ENCODE results near the gene CUX1. TPM values are rescaled to one million over a fixed set of nuclear protein-coding genes. Genes with fewer than 3 reads are reported as not detected.
"Not testable (repeated sequence)": the region's sequence is repeated elsewhere in the genome, so short reads cannot be mapped to it uniquely, and the experiment has no call there.

Gene CUX1
- total RNA-seq, 1 experiment from 2014 or later, result 47.6 TPM

DNA sequence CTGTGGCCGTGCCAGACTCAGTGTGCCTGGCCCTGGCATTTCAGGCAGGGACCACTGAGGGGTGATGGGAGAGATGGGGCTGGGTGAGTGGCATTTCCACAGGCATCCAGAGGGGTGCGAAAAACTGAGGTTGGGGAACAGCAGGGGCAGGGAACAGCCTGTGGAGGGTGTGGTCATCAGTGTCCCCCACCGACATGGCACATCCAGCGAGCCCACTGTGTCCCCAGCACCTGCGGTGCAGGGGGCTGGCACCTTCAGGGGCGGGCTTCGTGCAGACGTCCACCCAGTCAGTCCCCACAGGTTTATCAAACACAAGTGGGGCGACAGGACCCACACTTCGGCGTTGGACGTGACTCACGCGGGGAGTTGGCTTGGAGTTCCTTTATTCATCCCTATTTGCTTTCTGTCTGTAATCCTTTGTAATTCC is 14.8 kb downstream of the CUX1 start:
- no peaks in the 10 kb centered on the region for H3K9me3 Mint-ChIP-seq (ENCODE audit: unreplicated experiment)
- H3K36me3 Mint-ChIP-seq (ENCODE audit: insufficient read depth, unreplicated experiment), result peaks cover 16% of the 10 kb centered on the region
- TF ChIP-seq, protein P1, sequence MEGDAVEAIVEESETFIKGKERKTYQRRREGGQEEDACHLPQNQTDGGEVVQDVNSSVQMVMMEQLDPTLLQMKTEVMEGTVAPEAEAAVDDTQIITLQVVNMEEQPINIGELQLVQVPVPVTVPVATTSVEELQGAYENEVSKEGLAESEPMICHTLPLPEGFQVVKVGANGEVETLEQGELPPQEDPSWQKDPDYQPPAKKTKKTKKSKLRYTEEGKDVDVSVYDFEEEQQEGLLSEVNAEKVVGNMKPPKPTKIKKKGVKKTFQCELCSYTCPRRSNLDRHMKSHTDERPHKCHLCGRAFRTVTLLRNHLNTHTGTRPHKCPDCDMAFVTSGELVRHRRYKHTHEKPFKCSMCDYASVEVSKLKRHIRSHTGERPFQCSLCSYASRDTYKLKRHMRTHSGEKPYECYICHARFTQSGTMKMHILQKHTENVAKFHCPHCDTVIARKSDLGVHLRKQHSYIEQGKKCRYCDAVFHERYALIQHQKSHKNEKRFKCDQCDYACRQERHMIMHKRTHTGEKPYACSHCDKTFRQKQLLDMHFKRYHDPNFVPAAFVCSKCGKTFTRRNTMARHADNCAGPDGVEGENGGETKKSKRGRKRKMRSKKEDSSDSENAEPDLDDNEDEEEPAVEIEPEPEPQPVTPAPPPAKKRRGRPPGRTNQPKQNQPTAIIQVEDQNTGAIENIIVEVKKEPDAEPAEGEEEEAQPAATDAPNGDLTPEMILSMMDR (IDR thresholded peaks at IDR 0.05; ENCODE audit: unreplicated experiment), result no peak
- DNase-seq (ENCODE audit: unreplicated experiment), result no peak
- H3K4me1 Mint-ChIP-seq (ENCODE audit: insufficient read depth, unreplicated experiment), result peaks cover 5% of the 10 kb centered on the region
- POLR2A ChIA-PET, result interaction anchor here (0.6 kb wide), 1 partner anchor 36 kb away, joined by 4 read pairs; no protein-coding TSS in a partner anchor
- CTCF ChIA-PET, result no interaction called here
- H3K27ac Mint-ChIP-seq (ENCODE audit: low read depth, unreplicated experiment), result no peak overlapping the region
- no peak overlapping the region for H3K4me3 Mint-ChIP-seq (ENCODE audit: unreplicated experiment)
- no TSS peak for BruUV-seq (replicated peaks)
- intact Hi-C loops (cut with micrococcal nuclease), result no loop called here
- H3K27me3 Mint-ChIP-seq (ENCODE audit: insufficient read depth, unreplicated experiment), result no peaks in the 10 kb centered on the region

DNA sequence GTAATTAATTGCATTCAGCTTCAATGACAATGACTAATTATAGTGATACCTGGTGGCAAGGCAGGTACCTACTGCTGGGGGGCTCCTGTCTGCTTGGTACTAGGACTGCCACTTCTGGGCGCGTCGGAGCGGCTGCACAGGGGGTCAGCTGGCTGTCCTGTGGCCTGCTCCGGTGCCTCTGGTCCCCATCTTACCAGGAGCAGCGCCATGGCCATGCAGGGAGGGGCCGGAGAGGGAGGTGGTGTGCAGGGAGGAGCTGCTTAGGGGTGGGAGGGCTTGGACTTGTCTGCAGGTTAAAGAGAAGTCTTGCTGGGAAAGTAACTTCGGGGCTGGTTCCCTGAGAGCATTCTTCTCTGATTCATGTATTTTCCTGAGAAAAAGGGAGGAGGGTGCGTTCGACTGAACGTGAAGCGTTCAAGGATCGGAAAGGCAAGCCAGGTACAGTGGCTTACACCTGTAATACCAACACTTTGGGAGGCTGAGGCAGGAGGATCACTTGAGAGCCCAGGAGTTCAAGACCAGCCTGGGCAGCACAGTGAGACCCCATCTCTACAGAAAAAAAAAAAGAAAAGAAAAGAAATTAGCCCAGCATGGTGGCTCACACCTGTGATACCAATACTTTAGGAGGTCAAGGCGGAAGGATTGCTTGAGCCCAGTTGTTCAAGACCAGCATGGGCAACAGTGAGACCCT is 15.4 kb downstream of the CUX1 start:
- Mint-ChIP-seq H3K36me3 (ENCODE audit: insufficient read depth, unreplicated experiment) (peaks cover 16% of the 10 kb centered on the region), H3K4me1 (ENCODE audit: insufficient read depth, unreplicated experiment) (peaks cover 5% of the 10 kb centered on the region), H3K4me3 (ENCODE audit: unreplicated experiment) (no peak overlapping the region), H3K27ac (ENCODE audit: low read depth, unreplicated experiment) (no peak overlapping the region), H3K9me3 (ENCODE audit: unreplicated experiment) (no peaks in the 10 kb centered on the region), H3K27me3 (ENCODE audit: insufficient read depth, unreplicated experiment) (no peaks in the 10 kb centered on the region)
- no TSS peak for BruUV-seq (replicated peaks)
- CTCF ChIA-PET, result interaction anchor here (0.7 kb wide), 1 partner anchor 37 kb away, joined by 3 read pairs; no protein-coding TSS in a partner anchor
- POLR2A ChIA-PET, result interaction anchor here (0.6 kb wide), 1 partner anchor 36 kb away, joined by 4 read pairs; no protein-coding TSS in a partner anchor
- no peak for DNase-seq (ENCODE audit: unreplicated experiment)
- TF ChIP-seq, protein P1 (IDR thresholded peaks at IDR 0.05; ENCODE audit: unreplicated experiment), result no peak
- intact Hi-C loops (cut with micrococcal nuclease), result no loop called here

DNA sequence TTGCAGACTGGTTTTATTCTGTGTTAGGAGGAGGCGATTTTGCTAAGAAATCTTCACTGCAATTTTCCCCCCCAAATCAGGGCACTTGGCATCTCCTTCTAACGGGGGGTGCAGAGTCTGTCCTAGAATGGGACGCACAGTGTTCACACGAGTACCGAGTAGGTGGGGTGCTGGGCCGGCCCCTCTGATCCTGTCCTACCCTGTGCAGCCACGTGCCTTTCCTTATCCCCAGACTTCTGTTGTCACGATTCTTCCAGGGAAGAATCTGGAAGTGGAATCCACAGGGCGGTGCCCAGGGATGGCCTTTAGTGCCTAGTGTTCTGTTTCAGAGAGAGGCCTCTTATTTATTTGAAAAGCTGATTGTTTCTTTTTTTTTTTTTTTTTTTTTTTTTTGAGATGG is 16.4 kb downstream of the CUX1 start:
- BruUV-seq (replicated peaks), result no TSS peak
- ChIA-PET CTCF (no interaction called here), POLR2A (interaction anchor here (0.5 kb wide), 1 partner anchor 220 kb away, joined by 3 read pairs; no protein-coding TSS in a partner anchor)
- H3K27ac Mint-ChIP-seq (ENCODE audit: low read depth, unreplicated experiment), result no peak overlapping the region
- no peaks in the 10 kb centered on the region for H3K27me3 Mint-ChIP-seq (ENCODE audit: insufficient read depth, unreplicated experiment)
- H3K36me3 Mint-ChIP-seq (ENCODE audit: insufficient read depth, unreplicated experiment), result peaks cover 9% of the 10 kb centered on the region
- TF ChIP-seq, protein P1 (IDR thresholded peaks at IDR 0.05; ENCODE audit: unreplicated experiment), result no peak
- no peak for DNase-seq (ENCODE audit: unreplicated experiment)
- no peaks in the 10 kb centered on the region for H3K9me3 Mint-ChIP-seq (ENCODE audit: unreplicated experiment)
- no peak overlapping the region for H3K4me3 Mint-ChIP-seq (ENCODE audit: unreplicated experiment)
- H3K4me1 Mint-ChIP-seq (ENCODE audit: insufficient read depth, unreplicated experiment), result peaks cover under 1% of the 10 kb centered on the region
- intact Hi-C loops (cut with micrococcal nuclease), result no loop called here

DNA sequence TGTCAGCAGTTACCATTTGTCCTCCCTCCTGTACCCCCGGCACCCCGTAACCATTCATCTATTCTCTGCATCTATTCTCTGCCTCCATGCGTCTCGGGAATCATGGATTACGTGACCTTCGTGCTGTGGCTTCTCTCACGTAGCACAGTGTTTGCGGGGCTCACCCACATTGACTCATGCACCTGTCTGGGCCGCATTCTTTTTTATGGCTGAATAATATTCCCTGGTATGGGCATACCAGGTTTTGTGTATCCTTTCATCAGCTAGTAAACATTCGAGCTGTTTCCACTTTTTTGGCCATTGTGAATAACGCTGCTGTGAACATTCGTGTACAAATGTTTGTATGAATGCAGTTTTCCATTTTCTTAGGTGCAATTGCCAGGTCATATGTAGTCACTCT is 17.7 kb downstream of the CUX1 start:
- Mint-ChIP-seq H3K4me3 (ENCODE audit: unreplicated experiment) (no peak overlapping the region), H3K27me3 (ENCODE audit: insufficient read depth, unreplicated experiment) (no peaks in the 10 kb centered on the region), H3K9me3 (ENCODE audit: unreplicated experiment) (no peaks in the 10 kb centered on the region), H3K4me1 (ENCODE audit: insufficient read depth, unreplicated experiment) (no peaks in the 10 kb centered on the region), H3K36me3 (ENCODE audit: insufficient read depth, unreplicated experiment) (peaks cover 9% of the 10 kb centered on the region), H3K27ac (ENCODE audit: low read depth, unreplicated experiment) (no peak overlapping the region)
- CTCF ChIA-PET, result no interaction called here
- intact Hi-C loops (cut with micrococcal nuclease), result no loop called here
- no TSS peak for BruUV-seq (replicated peaks)
- TF ChIP-seq, protein P1 (IDR thresholded peaks at IDR 0.05; ENCODE audit: unreplicated experiment), result no peak
- DNase-seq (ENCODE audit: unreplicated experiment), result no peak
- POLR2A ChIA-PET, result no interaction called here

DNA sequence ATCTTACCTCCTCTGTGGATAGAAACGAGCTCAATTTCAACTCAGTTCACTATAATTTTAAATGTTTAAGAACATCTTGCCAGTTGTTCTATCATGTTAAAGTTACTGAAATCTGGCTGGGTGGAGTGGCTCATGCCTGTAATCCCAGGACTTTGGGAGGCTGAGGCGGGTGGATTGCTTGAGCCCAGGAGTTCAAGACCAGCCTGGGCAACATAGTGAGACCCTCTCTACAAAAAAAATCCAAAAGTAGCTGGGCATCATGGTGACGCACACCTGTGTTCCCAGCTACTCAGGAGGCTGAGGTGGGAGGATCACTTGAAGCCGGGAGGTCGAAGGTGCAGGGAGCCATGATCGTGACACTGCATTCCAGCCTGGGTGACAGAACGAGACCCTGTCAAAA is 20.0 kb downstream of the CUX1 start:
- H3K9me3 Mint-ChIP-seq (ENCODE audit: unreplicated experiment); CTCF ChIA-PET; H3K27ac Mint-ChIP-seq (ENCODE audit: low read depth, unreplicated experiment); H3K36me3 Mint-ChIP-seq (ENCODE audit: insufficient read depth, unreplicated experiment); POLR2A ChIA-PET; DNase-seq (ENCODE audit: unreplicated experiment); H3K4me3 Mint-ChIP-seq (ENCODE audit: unreplicated experiment); H3K27me3 Mint-ChIP-seq (ENCODE audit: insufficient read depth, unreplicated experiment); H3K4me1 Mint-ChIP-seq (ENCODE audit: insufficient read depth, unreplicated experiment); BruUV-seq (replicated peaks); intact Hi-C loops (cut with micrococcal nuclease): not testable (repeated sequence)
